ENCODE measurements around the gene CDH4. TPM values are rescaled to one million over a fixed set of nuclear protein-coding genes. Genes with fewer than 3 reads are reported as not detected.

The CDH4 gene
- total RNA-seq, 6 experiments from 2014 or later = 5.8 to 12.8 (median 10.9) TPM

GRCh38 chr20:61856626-61857413 lies 604.8 kb downstream of the CDH4 start:
- H3K36me3 Mint-ChIP-seq (ENCODE audit: low read depth) = no peaks in the 10 kb centered on the region
- TF ChIP-seq CTCF (IDR thresholded peaks at IDR 0.05) = no peak
- H3K27me3 Mint-ChIP-seq (ENCODE audit: insufficient read depth) = no peaks in the 10 kb centered on the region
- peaks cover 9% of the 10 kb centered on the region; the same call in 1 of the 2 replicates for H3K9me3 Mint-ChIP-seq
- no peak overlapping the region for H3K4me3 Mint-ChIP-seq
- H3K27ac Mint-ChIP-seq = no peak overlapping the region
- no peak for DNase-seq
- no peaks in the 10 kb centered on the region for H3K4me1 Mint-ChIP-seq (ENCODE audit: low read depth)

GRCh38 chr20:61857414-61857775 lies 605.3 kb downstream of the CDH4 start:
- no peak for DNase-seq
- Mint-ChIP-seq H3K36me3 (ENCODE audit: low read depth) (no peaks in the 10 kb centered on the region), H3K27ac (no peak overlapping the region), H3K4me3 (no peak overlapping the region), H3K4me1 (ENCODE audit: low read depth) (no peaks in the 10 kb centered on the region), H3K27me3 (ENCODE audit: insufficient read depth) (no peaks in the 10 kb centered on the region), H3K9me3 (0 out of 2 replicates have a peak, but pooled peaks cover 4% of the 10 kb centered on the region)
- TF ChIP-seq CTCF (IDR thresholded peaks at IDR 0.05) = no peak

- Mint-ChIP-seq H3K27ac (no peak overlapping the region), H3K4me1 (ENCODE audit: low read depth) (no peaks in the 10 kb centered on the region), H3K9me3 (0 out of 2 replicates have a peak, but pooled peaks cover 4% of the 10 kb centered on the region), H3K4me3 (no peak overlapping the region), H3K36me3 (ENCODE audit: low read depth) (no peaks in the 10 kb centered on the region), H3K27me3 (ENCODE audit: insufficient read depth) (no peaks in the 10 kb centered on the region)
- DNase-seq = no peak
- TF ChIP-seq CTCF (IDR thresholded peaks at IDR 0.05) = no peak
These were observed 605.8 kb downstream of the CDH4 start for GRCh38 chr20:61857884-61858283.

GRCh38 chr20:61859767-61860166 lies 607.7 kb downstream of the CDH4 start:
- Mint-ChIP-seq H3K9me3 (0 out of 2 replicates have a peak, but pooled peaks cover 4% of the 10 kb centered on the region), H3K27ac (no peak overlapping the region), H3K27me3 (ENCODE audit: insufficient read depth) (no peaks in the 10 kb centered on the region), H3K4me3 (no peak overlapping the region), H3K4me1 (ENCODE audit: low read depth) (no peaks in the 10 kb centered on the region), H3K36me3 (ENCODE audit: low read depth) (no peaks in the 10 kb centered on the region)
- TF ChIP-seq CTCF (IDR thresholded peaks at IDR 0.05) = no peak
- DNase-seq = no peak

GRCh38 chr20:61860260-61860987 lies 608.4 kb downstream of the CDH4 start:
- Mint-ChIP-seq H3K27ac (no peak overlapping the region), H3K9me3 (peaks cover 5% of the 10 kb centered on the region; the same call in 1 of the 2 replicates), H3K4me3 (no peak overlapping the region), H3K36me3 (ENCODE audit: low read depth) (no peaks in the 10 kb centered on the region), H3K27me3 (ENCODE audit: insufficient read depth) (peaks cover 3% of the 10 kb centered on the region; the same call in 1 of the 2 replicates), H3K4me1 (ENCODE audit: low read depth) (no peaks in the 10 kb centered on the region)
- DNase-seq = no peak
- TF ChIP-seq CTCF (IDR thresholded peaks at IDR 0.05) = no peak
